NCI-H526 treated with DMSO at 0.1 percent for 48 hours (cell line): ENCODE measurements around the gene PDS5A.
"Not testable (repeated sequence)": the region's sequence is repeated elsewhere in the genome, so short reads cannot be mapped to it uniquely, and the experiment has no call there.

Source experiments
- DNase-seq: peaks from one replicate; lab custom pipeline; 2025; lab: John Stamatoyannopoulos, UW

PDS5A gene

GRCh38 chr4:39899291-39899690 is 78.4 kb downstream of the PDS5A start:
- DNase-seq, result no peak

GRCh38 chr4:39898015-39898414 is 79.7 kb downstream of the PDS5A start:
- no peak for DNase-seq

GRCh38 chr4:39893693-39894072 is 84.0 kb downstream of the PDS5A start:
- no peak for DNase-seq

DNA sequence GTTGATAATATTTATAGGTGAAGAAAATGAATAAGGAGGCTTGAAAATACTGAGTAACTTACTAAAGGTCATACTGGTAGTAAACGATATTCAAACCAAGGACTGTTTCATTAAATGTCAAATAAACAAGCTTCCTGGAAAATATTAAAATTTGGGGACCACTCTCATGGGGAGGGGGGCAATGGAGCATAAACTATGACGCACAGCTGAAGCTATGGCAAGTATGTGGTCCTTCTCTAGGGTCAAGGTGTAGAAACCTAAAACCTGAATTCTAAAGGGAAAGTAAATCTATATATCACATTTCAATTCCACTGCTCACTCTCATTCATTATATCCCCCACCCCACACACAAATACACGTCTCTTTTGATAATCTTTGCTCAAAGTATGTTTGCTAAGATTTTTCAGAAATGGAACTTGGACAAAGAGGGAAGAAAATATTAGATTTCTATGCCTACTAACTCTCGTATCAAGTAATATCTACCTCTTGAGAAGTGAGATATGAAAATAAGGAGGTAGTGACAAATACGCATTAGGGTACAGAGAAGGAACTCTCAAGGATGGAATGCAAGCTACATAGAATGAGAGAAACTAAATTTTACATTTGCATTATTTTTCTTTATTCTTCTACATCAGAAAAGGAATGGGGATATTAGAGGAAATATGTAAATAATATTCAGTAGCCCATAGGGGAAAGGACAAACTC is 84.6 kb downstream of the PDS5A start:
- no peak for DNase-seq

DNA sequence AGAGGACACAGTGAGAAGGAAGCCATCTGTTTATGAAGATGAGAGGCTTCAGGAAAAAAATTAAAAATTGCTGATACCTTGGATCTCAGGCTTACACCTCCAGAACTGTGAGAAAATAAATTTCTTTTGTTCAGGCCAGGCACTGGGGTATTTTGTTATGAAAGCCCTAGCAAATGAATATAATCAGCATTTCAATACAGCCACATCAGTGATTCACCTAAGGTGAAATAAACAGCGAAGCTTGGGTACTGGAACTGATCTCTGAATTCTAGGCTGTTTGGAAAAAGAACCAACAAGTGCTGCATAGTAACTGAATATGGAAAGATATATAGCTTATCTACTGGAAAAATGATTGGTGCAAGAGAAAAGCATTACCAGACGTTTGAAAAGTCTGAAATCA is 88.5 kb downstream of the PDS5A start:
- DNase-seq, result no peak

DNA sequence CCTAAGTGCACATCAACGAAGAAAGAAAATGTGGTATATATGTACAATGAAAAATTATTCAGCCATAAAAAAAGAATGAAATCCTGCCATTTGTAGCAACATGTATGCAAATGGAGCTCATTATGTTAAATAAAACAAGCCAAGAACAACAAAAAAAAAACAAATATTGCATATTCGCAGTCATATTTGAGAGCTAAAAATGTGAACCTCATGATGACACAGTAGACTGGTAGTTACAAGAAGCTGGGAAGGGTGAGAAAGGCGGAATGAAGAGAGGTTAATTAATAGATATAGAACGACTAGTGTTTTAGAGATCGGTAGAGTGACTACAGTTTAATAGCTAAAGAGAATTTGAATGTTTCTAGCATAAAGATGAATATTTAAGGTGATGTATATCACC is 89.2 kb downstream of the PDS5A start:
- DNase-seq, result no peak

DNA sequence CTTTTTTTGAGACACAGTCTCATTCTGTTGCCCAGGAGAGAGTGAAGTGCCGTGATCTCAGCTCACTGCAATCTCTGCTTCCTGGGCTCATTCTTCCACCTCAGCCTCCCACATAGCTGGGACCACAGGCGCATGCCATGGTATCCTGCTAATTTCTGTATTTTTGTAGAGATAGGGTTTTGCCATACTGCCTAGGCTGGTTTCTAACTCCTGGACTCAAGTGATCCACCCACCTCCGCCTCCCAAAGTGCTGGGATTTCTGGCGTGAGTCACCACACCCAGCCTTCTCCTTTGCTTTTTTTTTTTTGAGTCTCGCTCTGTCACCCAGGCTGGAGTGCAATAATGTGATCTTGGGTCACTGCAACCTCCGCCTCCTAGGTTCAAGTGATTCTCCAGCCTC is 94.1 kb downstream of the PDS5A start:
- DNase-seq, result no peak

GRCh38 chr4:39881789-39882188 is 95.9 kb downstream of the PDS5A start:
- DNase-seq, result no peak

- DNase-seq, result no peak
Observed at GRCh38 chr4:39877971-39878370, 99.7 kb downstream of the PDS5A start.

DNA sequence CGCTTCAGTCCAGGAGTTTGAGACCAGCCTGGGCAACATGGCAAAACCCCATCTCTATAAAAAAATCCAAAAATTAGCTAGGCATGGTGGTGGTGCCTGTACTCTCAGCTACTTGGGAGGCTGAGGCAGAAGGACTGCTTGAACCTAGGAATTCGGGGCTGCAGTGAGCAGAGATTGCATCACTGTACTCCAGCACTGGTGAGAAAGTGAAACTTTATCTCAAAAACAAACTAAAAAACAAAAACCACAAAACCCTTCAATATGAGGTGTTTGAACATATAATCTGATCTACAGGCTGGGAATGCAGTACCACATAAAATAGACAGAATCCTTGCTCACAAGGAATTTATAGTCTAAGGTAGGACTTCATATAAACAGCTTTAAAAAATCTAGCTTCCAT is 103.9 kb downstream of the PDS5A start:
- DNase-seq, result no peak

GRCh38 chr4:39865280-39865679 is 112.4 kb downstream of the PDS5A start:
- no peak for DNase-seq

DNA sequence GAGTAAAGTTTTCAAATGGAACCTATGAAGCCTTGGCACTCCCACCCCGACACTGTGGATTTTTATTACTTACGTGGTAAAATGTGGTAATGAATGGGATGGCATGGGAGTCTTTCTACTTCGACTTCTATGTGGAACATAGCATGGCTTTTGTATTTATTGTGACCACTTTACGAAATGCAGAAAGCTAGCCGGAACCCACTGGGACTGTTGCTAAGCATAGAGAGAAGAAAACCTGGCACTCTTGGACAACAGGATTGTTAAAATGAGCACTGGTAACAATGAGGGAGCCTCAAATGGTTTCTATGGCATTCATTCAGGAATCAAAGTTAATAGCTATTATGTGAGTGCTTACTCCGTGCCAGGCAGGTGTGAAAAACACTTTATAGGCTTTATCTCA is 113.3 kb downstream of the PDS5A start:
- no peak for DNase-seq

GRCh38 chr4:39860804-39861203 is 116.9 kb downstream of the PDS5A start:
- DNase-seq, result no peak

DNA sequence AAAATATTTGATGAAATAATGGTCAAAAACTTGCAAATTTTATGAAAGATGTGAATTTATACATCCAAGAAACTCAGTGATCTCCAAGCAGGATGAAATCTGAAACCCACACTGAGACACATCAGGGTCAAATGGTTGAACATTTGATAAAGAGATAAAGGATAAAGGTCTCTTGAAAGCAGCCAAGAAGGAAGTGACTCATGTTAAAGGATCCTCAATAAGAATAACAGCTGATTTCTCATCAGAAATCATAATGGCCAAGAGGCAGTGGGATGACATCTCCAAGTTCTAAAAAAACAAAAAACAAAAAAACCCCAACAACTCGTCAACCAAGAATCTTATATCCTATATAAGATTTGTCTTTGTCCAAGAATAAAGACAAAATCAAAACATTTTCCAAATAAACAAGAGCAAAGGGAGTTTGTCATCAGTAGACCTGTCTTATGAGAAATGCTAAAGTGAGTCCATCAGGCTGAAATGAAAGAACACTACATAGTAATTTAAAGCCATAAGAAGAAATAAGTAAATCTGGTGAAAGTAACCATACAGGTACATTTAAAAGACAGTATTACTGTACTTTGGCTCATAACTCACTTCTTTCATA is 121.7 kb downstream of the PDS5A start:
- no peak for DNase-seq

DNA sequence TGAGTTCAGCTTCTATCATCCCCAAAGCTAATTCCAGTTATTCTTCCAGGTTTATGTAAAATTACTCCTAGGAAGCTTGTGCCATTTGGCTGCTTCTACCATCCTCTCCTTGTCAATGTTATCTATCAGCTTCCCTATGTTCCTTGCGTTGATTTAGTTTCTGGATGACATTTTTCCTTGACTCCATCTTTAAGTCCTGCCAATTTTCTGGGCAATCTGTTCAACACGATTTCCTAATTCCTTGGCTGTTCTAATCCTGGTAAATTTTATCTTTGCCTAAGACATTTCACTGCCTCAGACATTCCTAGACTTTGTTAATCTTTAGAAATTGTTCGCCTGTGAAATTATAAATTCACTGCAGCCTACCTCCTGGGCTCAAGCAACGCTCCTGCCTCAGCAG is 125.1 kb downstream of the PDS5A start:
- no peak for DNase-seq

DNA sequence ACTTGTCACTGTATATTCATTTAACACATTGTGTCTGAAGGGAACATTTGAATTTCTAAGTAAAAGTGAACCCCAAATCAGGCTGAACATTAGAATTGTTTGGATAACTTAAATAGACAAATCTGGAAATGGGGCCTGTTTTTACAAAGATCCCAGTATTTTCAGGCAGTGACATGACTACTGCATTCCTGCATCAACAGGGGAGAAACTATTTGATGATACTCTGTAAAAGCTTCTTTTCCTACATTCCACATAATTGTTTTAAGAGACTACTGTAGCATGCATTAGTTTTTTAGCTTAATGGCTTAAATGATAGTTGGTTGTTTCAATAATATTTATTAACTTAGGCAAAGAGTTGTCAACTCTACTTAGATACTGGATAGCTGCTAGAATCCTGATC is 127.0 kb downstream of the PDS5A start:
- no peak for DNase-seq

DNA sequence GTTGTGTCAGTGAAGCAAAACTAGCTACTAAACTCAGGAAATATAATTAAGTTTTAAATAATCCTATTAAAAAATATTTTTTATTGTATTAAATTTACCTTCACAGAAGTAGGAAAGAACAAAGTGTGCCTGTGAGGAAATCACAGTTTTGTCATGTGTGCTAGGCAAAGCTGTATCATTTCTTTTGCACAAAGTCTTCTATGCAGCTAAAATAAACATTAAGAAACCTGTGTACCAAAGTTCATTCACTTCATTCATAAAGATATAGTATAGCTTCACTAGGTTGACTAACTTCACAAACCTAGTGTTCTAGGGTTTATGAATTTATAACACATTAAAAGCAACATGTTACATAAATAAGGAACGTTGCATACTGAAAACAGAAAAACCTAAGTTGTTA is 131.0 kb downstream of the PDS5A start:
- DNase-seq, result no peak

DNA sequence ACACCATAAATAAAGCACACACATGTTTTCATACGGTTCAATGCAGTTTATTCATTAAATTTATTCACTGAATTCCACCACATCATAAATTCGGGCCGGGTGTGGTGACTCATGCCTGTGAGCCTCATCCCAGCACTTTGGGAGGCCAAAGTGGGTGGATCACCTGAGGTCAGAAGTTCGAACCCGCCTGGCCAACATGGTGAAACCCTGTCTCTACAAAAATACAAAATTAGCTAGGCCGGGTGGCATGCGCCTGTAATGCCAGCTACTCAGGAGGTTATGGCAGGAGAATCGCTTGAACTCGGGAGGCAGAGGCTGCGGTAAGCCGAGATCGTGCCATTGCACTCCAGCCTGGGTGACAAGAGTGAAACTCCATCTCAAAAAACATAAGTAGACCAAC is 131.6 kb downstream of the PDS5A start:
- no peak for DNase-seq

DNA sequence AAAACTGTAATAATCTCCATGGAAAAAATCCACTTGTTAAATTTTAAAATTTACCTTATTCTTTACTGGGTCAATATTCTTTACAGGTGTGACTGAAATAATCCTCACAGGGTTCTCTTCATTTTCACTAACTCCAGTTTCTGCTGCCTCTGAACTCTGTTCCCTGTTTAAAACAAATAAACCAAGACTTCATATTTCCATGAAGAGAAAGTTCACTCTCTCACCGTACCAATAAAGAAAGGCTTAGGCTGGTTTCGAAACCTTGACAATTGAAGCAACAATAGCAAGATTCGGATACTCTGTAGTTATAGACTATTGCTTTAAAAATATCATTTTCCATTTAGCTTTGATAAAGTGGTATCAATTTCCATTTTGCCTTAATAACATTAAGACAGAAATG is 135.8 kb downstream of the PDS5A start:
- DNase-seq, result no peak

GRCh38 chr4:39840516-39840915 is 137.2 kb downstream of the PDS5A start:
- not testable (repeated sequence) for DNase-seq

DNA sequence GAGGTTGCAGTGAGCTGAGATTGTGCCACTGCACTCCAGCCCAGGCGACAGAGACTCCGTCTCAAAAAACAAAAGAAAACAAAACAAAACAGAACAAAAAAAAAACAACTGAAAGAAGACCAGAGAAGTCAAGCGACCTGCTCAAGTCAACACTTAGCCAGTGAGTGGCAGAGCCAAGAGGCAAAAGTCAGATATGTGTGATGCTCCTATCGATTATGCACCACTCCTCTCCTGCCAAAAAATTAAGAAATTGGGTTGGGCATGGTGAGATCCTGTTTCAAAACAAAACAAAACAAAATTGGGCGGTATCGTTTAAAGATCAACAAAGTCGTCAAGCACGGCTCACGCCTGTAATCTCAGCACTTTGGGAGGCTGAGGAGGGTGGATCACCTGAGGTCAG is 137.7 kb downstream of the PDS5A start:
- DNase-seq, result no peak

GRCh38 chr4:39838431-39838830 is 139.3 kb downstream of the PDS5A start:
- not testable (repeated sequence) for DNase-seq

DNA sequence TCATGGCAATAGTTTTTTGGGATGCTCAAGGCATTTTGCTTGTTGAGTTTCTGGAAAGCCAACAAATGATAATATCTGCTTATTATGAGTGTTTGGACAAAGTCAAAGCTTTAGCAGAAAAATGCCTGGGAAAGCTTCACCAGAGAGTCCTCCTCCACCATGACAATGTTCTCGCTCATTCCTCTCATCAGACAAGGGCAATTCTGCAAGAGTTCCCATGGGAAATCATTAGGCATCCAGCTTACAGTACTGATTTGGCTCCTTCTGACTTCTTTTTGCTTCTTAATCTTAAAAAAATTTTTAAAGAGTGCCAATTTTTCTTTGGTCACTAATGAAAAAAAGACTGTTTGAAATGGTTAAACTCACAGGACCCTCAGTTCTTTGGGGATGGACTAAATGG is 143.4 kb downstream of the PDS5A start:
- DNase-seq, result no peak

GRCh38 chr4:39825741-39826231 is 151.9 kb downstream of the PDS5A start:
- DNase-seq, result no peak
